ENCODE data around the gene CCR3.

DNA sequence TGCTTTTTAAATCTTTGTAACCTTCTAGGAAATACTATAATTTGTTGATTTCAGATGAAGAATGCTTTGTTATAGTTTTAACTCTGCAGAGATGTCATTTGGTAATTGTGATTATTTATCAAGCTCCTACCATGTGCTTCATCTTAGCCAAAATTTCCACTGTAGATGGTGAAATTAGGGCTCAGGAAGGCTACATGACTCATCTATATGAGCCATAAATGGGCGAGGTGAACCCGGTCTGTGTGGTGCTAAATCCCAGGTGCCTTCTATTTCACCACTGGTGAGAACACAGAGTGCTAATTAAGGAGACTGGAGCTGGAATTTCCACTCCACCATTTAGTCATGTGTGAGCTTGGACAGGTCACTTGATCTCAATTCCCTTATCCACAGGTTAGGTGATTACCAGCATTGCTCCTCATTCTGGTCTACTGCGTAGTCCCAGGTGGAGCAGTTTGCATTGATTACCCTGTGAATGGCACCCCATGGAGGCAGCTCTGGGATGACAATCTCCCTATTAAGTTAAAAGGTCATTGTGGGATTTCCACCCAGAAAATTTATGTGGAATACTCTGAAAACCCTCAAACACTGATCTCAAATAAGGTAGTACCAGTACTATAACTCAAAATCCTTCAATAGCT is 2.8 kb upstream of the CCR3 start:
- no peak for TF ChIP-seq CTCF (IDR thresholded peaks at IDR 0.05; ENCODE audit: insufficient read depth, low read length, poor library complexity, severe bottlenecking)
- TF ChIP-seq EZH2phosphoT487 (conservative IDR thresholded peaks at IDR 0.05; ENCODE audit: low read length), result no peak
